IMR-90 (cell line): ENCODE data around the gene CPAMD8. TPM values are rescaled to one million over a fixed set of nuclear protein-coding genes. Genes with fewer than 3 reads are reported as not detected.

ENCODE experiments used
- ATAC-seq: fragments of 200-7000 bp; cut with Tn5 transposase; 2 replicates; pipeline ENCODE4 v1.9.1; 2020; ENCODE audit warnings: low read depth, mild to moderate bottlenecking, moderate library complexity
- BruUV-seq: library from RNA; stranded (reverse); fragments of 400-500 nt; replicated peaks from 2 replicates; lab custom pipeline; 2021; lab: Mats Ljungman, UMichigan
- CTCF ChIA-PET: fragments of 300-600 bp; formaldehyde crosslinking; extraction: SDS; loops from one replicate; lab custom pipeline; 2021; ENCODE audit warnings: antibody characterized with exemption; lab: Yijun Ruan, JAX
- POLR2A ChIA-PET: fragments of 300-600 bp; sonication (Branson Sonifier 250); formaldehyde crosslinking; loops from one replicate; lab custom pipeline; 2022; ENCODE audit warnings: antibody characterized with exemption; ENCODE audit not compliant: unreplicated experiment; lab: Charles Lee
- DNase-seq: peaks from one replicate; pipeline ENCODE4 v3.0.0; 2013
- H2AFZ ChIP-seq: replicated peaks from 2 replicates; pipeline ENCODE3; 2013; ENCODE audit warnings: low read length, mild to moderate bottlenecking; ENCODE audit not compliant: poor library complexity
- H2AK5ac ChIP-seq: 2 replicates; pipeline ENCODE4 v1.6.1; 2013; ENCODE audit warnings: low read depth, low read length, inconsistent platforms
- H2AK9ac ChIP-seq: replicated peaks from 2 replicates; pipeline ENCODE3; 2013; ENCODE audit warnings: mild to moderate bottlenecking, low read depth, low read length, moderate library complexity; ENCODE audit not compliant: poor library complexity
- H2BK120ac ChIP-seq: 2 replicates; pipeline ENCODE4 v1.6.1; 2013; ENCODE audit warnings: low read depth, low read length, inconsistent platforms
- H2BK15ac ChIP-seq: 3 replicates; pipeline ENCODE4 v1.6.1; 2013; ENCODE audit warnings: low read depth, low read length, inconsistent platforms
- H2BK20ac ChIP-seq: 2 replicates; pipeline ENCODE4 v1.6.1; 2013; ENCODE audit warnings: low read depth, mild to moderate bottlenecking, inconsistent platforms, low read length, moderate library complexity
- H2BK5ac ChIP-seq: 2 replicates; pipeline ENCODE4 v1.6.1; 2013; ENCODE audit warnings: mild to moderate bottlenecking, low read depth, low read length, inconsistent platforms; ENCODE audit not compliant: poor library complexity, severe bottlenecking
- H3K14ac ChIP-seq: replicated peaks from 2 replicates; pipeline ENCODE4 v1.6.1; 2013; ENCODE audit warnings: low read depth, low read length, inconsistent platforms
- H3K18ac ChIP-seq: 2 replicates; pipeline ENCODE4 v1.6.1; 2013; ENCODE audit warnings: low read depth, low read length, control low read depth
- H3K23ac ChIP-seq: 2 replicates; pipeline ENCODE4 v1.6.1; 2013; ENCODE audit warnings: low read depth, low read length, inconsistent platforms
- H3K27ac ChIP-seq: 2 replicates; pipeline ENCODE4 v1.5.1; 2013; ENCODE audit warnings: mild to moderate bottlenecking, control low read depth, low read length; ENCODE audit not compliant: insufficient read depth
- H3K27me3 ChIP-seq: 2 replicates; pipeline ENCODE4 v1.6.1; 2013; ENCODE audit warnings: low read length; ENCODE audit not compliant: control insufficient read depth, insufficient read depth
- H3K36me3 ChIP-seq: 2 replicates; pipeline ENCODE4 v1.6.1; 2013; ENCODE audit warnings: low read length, mixed read lengths; ENCODE audit not compliant: control insufficient read depth, insufficient read depth
- H3K4ac ChIP-seq: 2 replicates; pipeline ENCODE4 v1.6.1; 2013; ENCODE audit warnings: low read depth, low read length, inconsistent platforms
- H3K4me1 ChIP-seq: 2 replicates; pipeline ENCODE4 v1.6.1; 2013; ENCODE audit warnings: low read length, mixed read lengths; ENCODE audit not compliant: control insufficient read depth, insufficient read depth
- H3K4me2 ChIP-seq: 2 replicates; pipeline ENCODE4 v1.6.1; 2013; ENCODE audit warnings: low read depth, mild to moderate bottlenecking, control low read depth, low read length, moderate library complexity
- H3K4me3 ChIP-seq: 2 replicates; pipeline ENCODE4 v1.5.1; 2013; ENCODE audit warnings: low read depth, mild to moderate bottlenecking, control low read depth, low read length, moderate library complexity; ENCODE audit not compliant: insufficient read depth
- H3K56ac ChIP-seq: 2 replicates; pipeline ENCODE4 v1.6.1; 2013; ENCODE audit warnings: low read length, inconsistent platforms; ENCODE audit not compliant: insufficient read depth; ENCODE audit errors: extremely low read depth
- H3K79me1 ChIP-seq, 2 experiments: 2 replicates each; pipeline ENCODE4 v1.6.1; 2013; ENCODE audit warnings: low read length in 2 of 2, inconsistent platforms in 1 of 2, low read depth in 1 of 2
- H3K9ac ChIP-seq: 2 replicates; pipeline ENCODE4 v1.6.1; 2013; ENCODE audit warnings: low read depth, low read length, control low read depth
- H3K9me1 ChIP-seq: 2 replicates; pipeline ENCODE4 v1.6.1; 2013; ENCODE audit warnings: low read length, inconsistent platforms; ENCODE audit not compliant: insufficient read depth
- H3K9me3 ChIP-seq: 2 replicates; pipeline ENCODE4 v1.6.1; 2013; ENCODE audit warnings: low read length; ENCODE audit not compliant: control insufficient read depth, insufficient read depth
- H4K20me1 ChIP-seq: 2 replicates; pipeline ENCODE4 v1.6.1; 2013; ENCODE audit warnings: low read length, inconsistent platforms; ENCODE audit not compliant: insufficient read depth
- H4K5ac ChIP-seq: 2 replicates; pipeline ENCODE4 v1.6.1; 2013; ENCODE audit warnings: mild to moderate bottlenecking, low read depth, low read length, control low read depth
- H4K8ac ChIP-seq, 2 experiments: 2 replicates each; pipeline ENCODE4 v1.6.1; 2013; ENCODE audit warnings: low read depth in 2 of 2, low read length in 2 of 2, control low read depth in 1 of 2, inconsistent platforms in 1 of 2
- H4K91ac ChIP-seq: 2 replicates; pipeline ENCODE4 v1.6.1; 2013; ENCODE audit warnings: low read depth, low read length, inconsistent platforms; ENCODE audit not compliant: insufficient read depth
- CHD1 ChIP-seq: IDR thresholded peaks from 2 replicates; pipeline ENCODE4 v1.6.1; 2012; ENCODE audit warnings: low read depth, low read length, improper control_type of control experiment
- CTCF ChIP-seq: conservative IDR thresholded peaks from 2 replicates; pipeline ENCODE4 v1.5.1; 2012; ENCODE audit warnings: mild to moderate bottlenecking, low read depth, low read length, improper control_type of control experiment
- FOS ChIP-seq: fragments of 150-350 bp; IDR thresholded peaks from 2 replicates; pipeline ENCODE4 v1.6.1; 2016; ENCODE audit warnings: low read depth, low read length
- NFE2L2 ChIP-seq: fragments of 150-350 bp; IDR thresholded peaks from 2 replicates; pipeline ENCODE4 v1.6.1; 2016; ENCODE audit warnings: low read depth, mild to moderate bottlenecking, low read length
- RFX5 ChIP-seq: IDR thresholded peaks from 2 replicates; pipeline ENCODE4 v1.8.0; 2012; ENCODE audit warnings: low read depth, mild to moderate bottlenecking, low read length, moderate library complexity
- SMC3 ChIP-seq: fragments of 150-350 bp; IDR thresholded peaks from 2 replicates; pipeline ENCODE4 v1.6.1; 2016; ENCODE audit warnings: low read depth, mild to moderate bottlenecking, antibody characterized with exemption, low read length, moderate library complexity
- USF2 ChIP-seq: fragments of 150-350 bp; IDR thresholded peaks from 2 replicates; pipeline ENCODE4 v1.6.1; 2017; ENCODE audit warnings: mild to moderate bottlenecking, antibody characterized with exemption, low read length, low read depth
- WGBS, 2 experiments: methylation state at CpG; one replicate each; pipeline versions ENCODE4 v1.1.5 to v1.1.7; 2013; ENCODE audit warnings: missing lambda C conversion rate in 2 of 2; ENCODE audit not compliant: insufficient read length in 1 of 2; ENCODE audit errors: extremely low coverage in 2 of 2; 5-methylcytosine and 5-hydroxymethylcytosine counted together
- dilution Hi-C: fragments of 300-500 bp; cut with HindIII; formaldehyde crosslinking; loops from one replicate; pipeline ENCODE4 v1.14.3; 2018; ENCODE audit warnings: low sequenced_read_pairs; ENCODE audit not compliant: unreplicated experiment
- in situ Hi-C: fragments of 300-500 bp; cut with MboI; formaldehyde crosslinking; loops from 3 replicates; pipeline ENCODE4 v1.14.3; 2019; ENCODE audit warnings: low sequenced_read_pairs, inconsistent platforms, mixed read lengths
- intact Hi-C: fragments of 100-400 bp; cut with micrococcal nuclease; formaldehyde crosslinking; loops from 2 replicates; pipeline ENCODE4 v1.10.0; 2022
- polyA plus RNA-seq, 3 experiments: library from polyadenylated mRNA; depleted of rRNA; stranded (reverse); fragments of >200 nt; gene quantifications; 2 replicates each; pipeline ENCODE4 v1.2.3, GENCODE V29; 2012; ENCODE audit warnings: low replicate concordance in 1 of 3
- total RNA-seq: library from RNA; depleted of rRNA; stranded (reverse); fragments of >200 nt; gene quantifications from 2 replicates; pipeline ENCODE4 v1.2.3, GENCODE V29; 2012
- TF ChIP-seq, protein P1 (sequence below): fragments of 150-350 bp; IDR thresholded peaks from 2 replicates; pipeline ENCODE4 v1.6.1; 2016; ENCODE audit warnings: low read depth, mild to moderate bottlenecking, low read length, moderate library complexity, borderline replicate concordance

CPAMD8 gene
- total and polyA plus RNA-seq, 2 of the 4 experiments (the other 2 are of a cell fraction) = 0.36 to 0.79 TPM

GRCh38 chr19:17002455-17002854 lies 24.2 kb downstream of the CPAMD8 start:
- H3K9ac ChIP-seq = no peak overlapping the region
- H3K4me1 ChIP-seq = no peaks in the 10 kb centered on the region
- H3K36me3 ChIP-seq = no peaks in the 10 kb centered on the region
- H3K9me3 ChIP-seq = no peaks in the 10 kb centered on the region
- H3K4ac ChIP-seq = no peak overlapping the region
- no peak overlapping the region for H2BK5ac ChIP-seq
- no CpG with 5 or more reads among the region's 7 CpGs for WGBS, 2 experiments
- ChIA-PET CTCF (no interaction called here), POLR2A (no interaction called here)
- intact Hi-C loops (no loop called here), dilution Hi-C loops (no loop called here), in situ Hi-C loops (no loop called here)
- H2BK15ac ChIP-seq = no peak overlapping the region
- no peak overlapping the region for H2BK20ac ChIP-seq
- no peak overlapping the region for H3K27ac ChIP-seq
- H2BK120ac ChIP-seq = no peak overlapping the region
- no peak for DNase-seq
- no peak overlapping the region for H3K56ac ChIP-seq
- TF ChIP-seq CTCF (no peak), NFE2L2 (no peak), RFX5 (no peak), USF2 (no peak), FOS (no peak), CHD1 (no peak), SMC3 (no peak)
- TF ChIP-seq, protein P1, sequence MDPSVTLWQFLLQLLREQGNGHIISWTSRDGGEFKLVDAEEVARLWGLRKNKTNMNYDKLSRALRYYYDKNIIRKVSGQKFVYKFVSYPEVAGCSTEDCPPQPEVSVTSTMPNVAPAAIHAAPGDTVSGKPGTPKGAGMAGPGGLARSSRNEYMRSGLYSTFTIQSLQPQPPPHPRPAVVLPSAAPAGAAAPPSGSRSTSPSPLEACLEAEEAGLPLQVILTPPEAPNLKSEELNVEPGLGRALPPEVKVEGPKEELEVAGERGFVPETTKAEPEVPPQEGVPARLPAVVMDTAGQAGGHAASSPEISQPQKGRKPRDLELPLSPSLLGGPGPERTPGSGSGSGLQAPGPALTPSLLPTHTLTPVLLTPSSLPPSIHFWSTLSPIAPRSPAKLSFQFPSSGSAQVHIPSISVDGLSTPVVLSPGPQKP = no peak
- no peak overlapping the region for H2AK5ac ChIP-seq
- H4K8ac ChIP-seq = no peak overlapping the region
- H4K20me1 ChIP-seq = no peaks in the 10 kb centered on the region
- H4K91ac ChIP-seq = no peak overlapping the region
- no peak overlapping the region for H4K5ac ChIP-seq
- H3K4me2 ChIP-seq = no peak overlapping the region
- H3K23ac ChIP-seq = no peak overlapping the region
- no peaks in the 10 kb centered on the region for H3K9me1 ChIP-seq
- H3K27me3 ChIP-seq = peaks cover 6% of the 10 kb centered on the region; the same call in 1 of the 2 replicates
- no peak overlapping the region for H3K4me3 ChIP-seq
- no peak overlapping the region for H3K14ac ChIP-seq
- H2AFZ ChIP-seq = no peak overlapping the region
- ATAC-seq = no peak
- H2AK9ac ChIP-seq = no peak overlapping the region
- H3K79me1 ChIP-seq = no peaks in the 10 kb centered on the region
- H3K18ac ChIP-seq = no peak overlapping the region
- BruUV-seq = no TSS peak
